Stomach (tissue), 4 donors: Measurements from ENCODE around the gene LTV1.

Source experiments
- POLR2A ChIP-seq, 4 donors: fragments of 450-650 bp; IDR thresholded peaks; one replicate each; pipeline ENCODE4 v1.6.1; 2016; ENCODE audit warnings: antibody characterized with exemption in 4 of 4, control low read depth in 2 of 4, mild to moderate bottlenecking in 1 of 4, moderate library complexity in 1 of 4
- POLR2AphosphoS5 ChIP-seq, 3 donors: sonication (generic); formaldehyde crosslinking; IDR thresholded peaks; one replicate each; pipeline ENCODE4 v1.6.1; 2016; ENCODE audit warnings: antibody characterized with exemption in 3 of 3
- TF ChIP-seq, protein P1 (sequence below), 7 experiments: fragments of 450-650 bp in 4 of 7; fragments of 200-600 bp in 3 of 7; sonication (generic) in 3 of 7; IDR thresholded peaks; one replicate each; pipeline ENCODE4 v1.5.1; 2016 to 2019; ENCODE audit warnings: antibody characterized with exemption in 7 of 7, control low read depth in 2 of 7, mild to moderate bottlenecking in 1 of 7

DNA sequence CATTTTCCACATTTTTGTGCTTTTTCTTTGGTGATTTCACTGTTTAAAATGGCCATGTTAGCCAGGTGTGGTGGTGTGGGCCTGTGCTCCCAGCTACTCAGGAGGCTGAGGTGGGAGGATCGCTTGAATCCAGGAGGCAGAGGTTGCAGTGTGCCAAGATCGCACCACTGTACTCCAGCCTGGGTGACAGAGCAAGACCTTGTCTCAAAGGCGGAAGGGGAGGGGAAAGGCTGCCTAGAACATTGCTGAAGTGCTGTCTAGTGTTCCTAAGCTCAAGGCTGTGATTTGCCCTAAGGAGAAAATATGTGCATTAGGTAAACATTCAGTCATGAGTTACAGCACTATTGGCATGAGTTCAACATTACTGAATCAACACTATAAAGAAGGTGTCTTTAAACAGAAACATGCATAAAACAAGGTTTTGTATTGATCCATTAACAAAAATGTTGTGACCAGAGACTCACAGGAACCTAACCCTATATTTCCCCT is 35.2 kb downstream of the LTV1 start:
- TF ChIP-seq POLR2A (IDR thresholded peaks at IDR 0.05) (no peak), POLR2AphosphoS5 (IDR thresholded peaks at IDR 0.05) (no peak)
- TF ChIP-seq, protein P1, sequence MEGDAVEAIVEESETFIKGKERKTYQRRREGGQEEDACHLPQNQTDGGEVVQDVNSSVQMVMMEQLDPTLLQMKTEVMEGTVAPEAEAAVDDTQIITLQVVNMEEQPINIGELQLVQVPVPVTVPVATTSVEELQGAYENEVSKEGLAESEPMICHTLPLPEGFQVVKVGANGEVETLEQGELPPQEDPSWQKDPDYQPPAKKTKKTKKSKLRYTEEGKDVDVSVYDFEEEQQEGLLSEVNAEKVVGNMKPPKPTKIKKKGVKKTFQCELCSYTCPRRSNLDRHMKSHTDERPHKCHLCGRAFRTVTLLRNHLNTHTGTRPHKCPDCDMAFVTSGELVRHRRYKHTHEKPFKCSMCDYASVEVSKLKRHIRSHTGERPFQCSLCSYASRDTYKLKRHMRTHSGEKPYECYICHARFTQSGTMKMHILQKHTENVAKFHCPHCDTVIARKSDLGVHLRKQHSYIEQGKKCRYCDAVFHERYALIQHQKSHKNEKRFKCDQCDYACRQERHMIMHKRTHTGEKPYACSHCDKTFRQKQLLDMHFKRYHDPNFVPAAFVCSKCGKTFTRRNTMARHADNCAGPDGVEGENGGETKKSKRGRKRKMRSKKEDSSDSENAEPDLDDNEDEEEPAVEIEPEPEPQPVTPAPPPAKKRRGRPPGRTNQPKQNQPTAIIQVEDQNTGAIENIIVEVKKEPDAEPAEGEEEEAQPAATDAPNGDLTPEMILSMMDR (IDR thresholded peaks at IDR 0.05) = no peak
